K562 (cell line): Measurements from ENCODE around the gene GAB2. TPM values are rescaled to one million over a fixed set of nuclear protein-coding genes. Genes with fewer than 3 reads are reported as not detected.

Source experiments
- ARID2 ChIP-seq: fragments of 450-650 bp; IDR thresholded peaks from 2 replicates; pipeline ENCODE4 v1.6.1; 2017; ENCODE audit warnings: antibody characterized with exemption, mild to moderate bottlenecking
- ATF4 ChIP-seq: fragments of 450-650 bp; formaldehyde crosslinking; IDR thresholded peaks from 2 replicates; pipeline ENCODE4 v1.4.0; 2022; ENCODE audit warnings: mild to moderate bottlenecking, moderate library complexity
- CREB5 ChIP-seq: fragments of 250-450 bp; sonication (Bioruptor Pico); IDR thresholded peaks from 2 replicates; pipeline ENCODE4 v1.5.0; 2020; ENCODE audit warnings: mild to moderate bottlenecking
- CREBBP ChIP-seq: IDR thresholded peaks from one replicate; pipeline ENCODE4 v1.6.1; 2012; ENCODE audit warnings: low read depth, mild to moderate bottlenecking, control low read depth, inconsistent platforms, low read length
- ID3 ChIP-seq, 2 experiments: fragments of 250-450 bp in 1 of 2; fragments of 450-650 bp in 1 of 2; sonication (Bioruptor Pico) in 1 of 2; IDR thresholded peaks; 2 replicates each; pipeline versions ENCODE4 v1.6.1 to v1.8.0; 2016 to 2021; ENCODE audit warnings: mild to moderate bottlenecking in 2 of 2, moderate library complexity in 2 of 2, missing compliant biosample characterization in 1 of 2, missing genetic modification characterization in 1 of 2
- IRF1 ChIP-seq: sonication (generic); formaldehyde crosslinking; IDR thresholded peaks from 2 replicates; pipeline ENCODE4 v1.8.0; 2022; ENCODE audit warnings: missing genetic modification reagents, mild to moderate bottlenecking, borderline replicate concordance
- JUNB ChIP-seq: fragments of 450-650 bp; formaldehyde crosslinking; conservative IDR thresholded peaks from 2 replicates; pipeline ENCODE4 v1.4.0; 2020; ENCODE audit warnings: mild to moderate bottlenecking
- MCM5 ChIP-seq: fragments of 450-650 bp; IDR thresholded peaks from 2 replicates; pipeline ENCODE4 v1.6.1; 2016; ENCODE audit warnings: low read depth
- NR1H2 ChIP-seq: sonication (generic); formaldehyde crosslinking; IDR thresholded peaks from 2 replicates; pipeline ENCODE4 v1.4.0; 2020; ENCODE audit warnings: mild to moderate bottlenecking, missing genetic modification reagents
- SETDB1 ChIP-seq: IDR thresholded peaks from one replicate; pipeline ENCODE4 v1.6.1; 2012; ENCODE audit warnings: low read length, control low read depth, inconsistent platforms
- SMAD2 ChIP-seq: fragments of 150-350 bp; IDR thresholded peaks from 2 replicates; pipeline ENCODE4 v1.6.1; 2014; ENCODE audit warnings: low read depth, mild to moderate bottlenecking, low read length
- SMARCE1 ChIP-seq: fragments of 450-650 bp; IDR thresholded peaks from 2 replicates; pipeline ENCODE4 v1.7.1; 2016; ENCODE audit warnings: mild to moderate bottlenecking
- ZBTB5 ChIP-seq: fragments of 450-650 bp; IDR thresholded peaks from 2 replicates; pipeline ENCODE4 v1.6.1; 2017; ENCODE audit warnings: antibody characterized with exemption
- ZFP30 ChIP-seq: fragments of 250-450 bp; sonication (Bioruptor Pico); IDR thresholded peaks from 2 replicates; pipeline ENCODE4 v1.8.0; 2022; ENCODE audit warnings: moderate library complexity, mild to moderate bottlenecking, inconsistent platforms, borderline replicate concordance
- ZNF121 ChIP-seq: sonication (generic); formaldehyde crosslinking; conservative IDR thresholded peaks from 2 replicates; pipeline ENCODE4 v1.8.0; 2022; ENCODE audit warnings: missing genetic modification reagents
- ZNF740 ChIP-seq, 3 experiments: fragments of 200-800 bp in 1 of 3; sonication (Bioruptor generic) in 1 of 3; sonication (generic) in 1 of 3; formaldehyde crosslinking in 1 of 3; IDR thresholded peaks; 2 replicates each; pipeline versions ENCODE4 v1.6.1 to v1.8.0; 2016 to 2022; ENCODE audit warnings: mild to moderate bottlenecking in 2 of 3, missing compliant biosample characterization in 2 of 3, missing genetic modification characterization in 2 of 3, missing genetic modification reagents in 1 of 3
- ZNF77 ChIP-seq: fragments of 250-450 bp; sonication (Bioruptor Pico); IDR thresholded peaks from 2 replicates; pipeline ENCODE4 v1.5.0; 2020
- ZNF830 ChIP-seq: fragments of 250-450 bp; sonication (Bioruptor Pico); IDR thresholded peaks from 2 replicates; pipeline ENCODE4 v1.5.0; 2021; ENCODE audit warnings: mild to moderate bottlenecking
- polyA plus RNA-seq, 8 experiments: library from polyadenylated mRNA; depleted of rRNA in 4 of 8; stranded (reverse) in 5 of 8; unstranded in 3 of 8; fragments of >200 nt; fragmentation: Nextera tagmentation in 2 of 8; fragmentation: Illumina TruSeq in 1 of 8; extraction: Ambion mirVana in 2 of 8; extraction: Trizol in 1 of 8; gene quantifications; 2 replicates each; pipeline versions ENCODE4 v1.2.1 to v1.2.3, GENCODE V29; 2011 to 2014; ENCODE audit warnings: inconsistent platforms in 1 of 8, missing spikeins in 1 of 8
- total RNA-seq, 7 experiments: library from RNA; depleted of rRNA in 6 of 7; stranded (reverse); fragments of >200 nt in 6 of 7; fragmentation: Illumina TruSeq in 2 of 7; extraction: Trizol in 2 of 7; gene quantifications; 2 replicates each; pipeline versions ENCODE4 v1.2.1 to v1.2.3, GENCODE V29; 2011 to 2021; ENCODE audit warnings: low replicate concordance in 1 of 7

GAB2 gene
- total and polyA plus RNA-seq, 9 of the 15 experiments (the other 6 are each of a cell fraction or from before 2014, with no cell fraction given) = 2.3 to 35.2 (median 16.1) TPM

GRCh38 chr11:78292109-78292803, 125.4 kb downstream of the GAB2 start (continued):
- TF ChIP-seq ZNF77 (no peak), CREB5 (CRISPR knock-in tag) (no peak), ZNF121 (CRISPR knock-in tag) (no peak), ATF4 (CRISPR knock-in tag) (no peak), CREBBP (no peak), SMARCE1 (peak; percentile 86), NR1H2 (CRISPR knock-in tag) (no peak), ZNF740 (CRISPR knock-in tag; IDR thresholded peaks at IDR 0.05) (no peak), ZNF740 (tag; IDR thresholded peaks at IDR 0.05) (no peak), ZFP30 (no peak), ZNF830 (CRISPR knock-in tag) (no peak), SETDB1 (no peak), JUNB (CRISPR knock-in tag) (no peak), SMAD2 (no peak), MCM5 (no peak), IRF1 (CRISPR knock-in tag) (no peak), ARID2 (no peak), ZBTB5 (no peak), ID3 (CRISPR knock-in tag; IDR thresholded peaks at IDR 0.05) (no peak), ID3 (tag; IDR thresholded peaks at IDR 0.05) (no peak)
